ENCODE results near the gene CHST6.
"Not testable (repeated sequence)": the region's sequence is repeated elsewhere in the genome, so short reads cannot be mapped to it uniquely, and the experiment has no call there.

Gene CHST6

GRCh38 chr16:75471723-75472633 is 23.3 kb downstream of the CHST6 start:
- no peaks in the 10 kb centered on the region for H3K79me2 ChIP-seq (ENCODE audit: insufficient read depth, low read length)
- no peaks in the 10 kb centered on the region for H3K9me3 ChIP-seq (ENCODE audit: insufficient read depth, low read length, severe bottlenecking)
- H3K27ac ChIP-seq (ENCODE audit: low read length) = no peak overlapping the region
- H3K4me3 ChIP-seq (ENCODE audit: low read depth in 1 of 2, low read length in 2 of 2) = no peak overlapping the region
- H3K4me1 ChIP-seq (ENCODE audit: insufficient read depth, low read length) = no peaks in the 10 kb centered on the region
- H3K36me3 ChIP-seq (ENCODE audit: insufficient read depth, low read length) = no peaks in the 10 kb centered on the region
- no peaks in the 10 kb centered on the region for H3K27me3 ChIP-seq (ENCODE audit: insufficient read depth, low read length, poor library complexity)
- DNase-seq (peak; percentile 37), ATAC-seq (ENCODE audit: insufficient read depth, low read depth) (peak; percentile 78)
- no peak overlapping the region for H2AFZ ChIP-seq (ENCODE audit: low read depth, low read length)
- H4K20me1 ChIP-seq (ENCODE audit: insufficient read depth, low read length) = no peaks in the 10 kb centered on the region
- H3K9ac ChIP-seq (ENCODE audit: low read depth, low read length) = no peak overlapping the region
- no peak for TF ChIP-seq EZH2 (IDR thresholded peaks at IDR 0.05; ENCODE audit: borderline replicate concordance, low read depth, low read length, severe bottlenecking)
- TF ChIP-seq CTCF (IDR thresholded peaks at IDR 0.05; ENCODE audit: borderline replicate concordance, extremely low read depth, low read length, poor library complexity, severe bottlenecking) = peak; percentile 78
- H3K4me2 ChIP-seq (ENCODE audit: insufficient read depth, low read length) = no peak overlapping the region

- H3K4me2 ChIP-seq (ENCODE audit: insufficient read depth, low read length) = no peak overlapping the region
- peaks cover 11% of the 10 kb centered on the region; the same call in 1 of the 2 replicates for H4K20me1 ChIP-seq (ENCODE audit: insufficient read depth, low read length)
- no peaks in the 10 kb centered on the region for H3K9me3 ChIP-seq (ENCODE audit: insufficient read depth, low read length, severe bottlenecking)
- no peak overlapping the region for H3K9ac ChIP-seq (ENCODE audit: low read depth, low read length)
- no peaks in the 10 kb centered on the region for H3K27me3 ChIP-seq (ENCODE audit: insufficient read depth, low read length, poor library complexity)
- peaks cover 24% of the 10 kb centered on the region for H3K4me1 ChIP-seq (ENCODE audit: insufficient read depth, low read length)
- H3K4me3 ChIP-seq (ENCODE audit: low read depth in 1 of 2, low read length in 2 of 2) = no peak overlapping the region
- no peaks in the 10 kb centered on the region; the same call in 1 of the 2 replicates for H3K36me3 ChIP-seq (ENCODE audit: insufficient read depth, low read length)
- H3K27ac ChIP-seq (ENCODE audit: low read length) = no peak overlapping the region
- DNase-seq (no peak), ATAC-seq (ENCODE audit: insufficient read depth, low read depth) (no peak)
- no peak for TF ChIP-seq EZH2 (IDR thresholded peaks at IDR 0.05; ENCODE audit: borderline replicate concordance, low read depth, low read length, severe bottlenecking)
- TF ChIP-seq CTCF (IDR thresholded peaks at IDR 0.05; ENCODE audit: borderline replicate concordance, extremely low read depth, low read length, poor library complexity, severe bottlenecking) = no peak
- H3K79me2 ChIP-seq (ENCODE audit: insufficient read depth, low read length) = peaks cover 27% of the 10 kb centered on the region
- no peak overlapping the region for H2AFZ ChIP-seq (ENCODE audit: low read depth, low read length)
These were observed 28.5 kb downstream of the CHST6 start for GRCh38 chr16:75466760-75467159.

GRCh38 chr16:75464122-75464918 is 30.9 kb downstream of the CHST6 start, which contains the start of gene TMEM170A:
TMEM170A (minus strand) TSS chr16:75464689; CDS start chr16:75464600, 89 bp downstream.
- Histone ChIP-seq H3K9ac (ENCODE audit: low read depth, low read length) (peak within 1 kb of the TSS; percentile 91), H3K27ac (ENCODE audit: low read length) (peak within 1 kb of the TSS; percentile 96), H3K4me2 (ENCODE audit: insufficient read depth, low read length) (peak within 1 kb of the TSS; percentile 86), H3K4me1 (ENCODE audit: insufficient read depth, low read length) (peaks cover 30% of the 10 kb centered on the region), H3K9me3 (ENCODE audit: insufficient read depth, low read length, severe bottlenecking) (no peaks in the 10 kb centered on the region), H3K79me2 (ENCODE audit: insufficient read depth, low read length) (peaks cover 51% of the 10 kb centered on the region), H3K36me3 (ENCODE audit: insufficient read depth, low read length) (peaks cover 6% of the 10 kb centered on the region), H3K27me3 (ENCODE audit: insufficient read depth, low read length, poor library complexity) (no peaks in the 10 kb centered on the region), H3K4me3 (ENCODE audit: low read depth in 1 of 2, low read length in 2 of 2) (peak within 1 kb of the TSS; percentile 72 to 97), H2AFZ (ENCODE audit: low read depth, low read length) (peak within 1 kb of the TSS; percentile 96), H4K20me1 (ENCODE audit: insufficient read depth, low read length) (peaks cover 34% of the 10 kb centered on the region)
- TF ChIP-seq CTCF (IDR thresholded peaks at IDR 0.05; ENCODE audit: borderline replicate concordance, extremely low read depth, low read length, poor library complexity, severe bottlenecking) (peak; percentile 100), EZH2 (IDR thresholded peaks at IDR 0.05; ENCODE audit: borderline replicate concordance, low read depth, low read length, severe bottlenecking) (no peak)
- ATAC-seq (ENCODE audit: insufficient read depth, low read depth) (peak; percentile 91), DNase-seq (peak; percentile 98)

- DNase-seq (peak; percentile 57), ATAC-seq (ENCODE audit: insufficient read depth, low read depth) (peak; percentile 39)
- Histone ChIP-seq H3K9ac (ENCODE audit: low read depth, low read length) (peak overlapping the region; percentile 91), H3K79me2 (ENCODE audit: insufficient read depth, low read length) (peaks cover 57% of the 10 kb centered on the region), H3K4me1 (ENCODE audit: insufficient read depth, low read length) (peaks cover 30% of the 10 kb centered on the region), H3K4me3 (ENCODE audit: low read depth in 1 of 2, low read length in 2 of 2) (peak overlapping the region; percentile 72 to 97), H3K4me2 (ENCODE audit: insufficient read depth, low read length) (peak overlapping the region; percentile 86), H4K20me1 (ENCODE audit: insufficient read depth, low read length) (peaks cover 40% of the 10 kb centered on the region), H3K27ac (ENCODE audit: low read length) (peak overlapping the region; percentile 96), H2AFZ (ENCODE audit: low read depth, low read length) (peak overlapping the region; percentile 96)
- not testable (repeated sequence) for H3K36me3 ChIP-seq (ENCODE audit: insufficient read depth, low read length); H3K9me3 ChIP-seq (ENCODE audit: insufficient read depth, low read length, severe bottlenecking); H3K27me3 ChIP-seq (ENCODE audit: insufficient read depth, low read length, poor library complexity)
These were observed 31.7 kb downstream of the CHST6 start for GRCh38 chr16:75463389-75464121.

Measured in DND-41 (cell line).